GM23338 (cell line): ENCODE results near the gene CDX1. TPM values are rescaled to one million over a fixed set of nuclear protein-coding genes. Genes with fewer than 3 reads are reported as not detected.

ENCODE experiments used
- ATAC-seq: fragments of 200-7000 bp; cut with Tn5 transposase; 3 replicates; pipeline ENCODE4 v1.9.1; 2020
- DNase-seq: peaks from one replicate; pipeline ENCODE4 v3.0.0-alpha.2; 2015; ENCODE audit warnings: low spot score
- H2AFZ ChIP-seq: fragments of 200-600 bp; sonication (generic); 2 replicates; pipeline ENCODE4 v1.8.0; 2016; ENCODE audit warnings: antibody characterized with exemption, mild to moderate bottlenecking, moderate library complexity
- H3F3A ChIP-seq: fragments of 200-600 bp; sonication (generic); replicated peaks from 2 replicates; pipeline ENCODE4 v1.8.0; 2017; ENCODE audit warnings: antibody characterized with exemption, mixed run types, low read depth
- H3K27ac ChIP-seq: fragments of 200-600 bp; sonication (generic); 2 replicates; pipeline ENCODE4 v1.6.1; 2016; ENCODE audit warnings: low read depth
- H3K27me3 ChIP-seq: fragments of 200-600 bp; sonication (generic); 2 replicates; pipeline ENCODE4 v1.8.0; 2016; ENCODE audit warnings: mild to moderate bottlenecking, mixed run types, moderate library complexity; ENCODE audit not compliant: insufficient read depth
- H3K36me3 ChIP-seq: fragments of 200-600 bp; sonication (generic); 2 replicates; pipeline ENCODE4 v1.8.0; 2016; ENCODE audit warnings: mild to moderate bottlenecking; ENCODE audit not compliant: insufficient read depth
- H3K4me1 ChIP-seq: fragments of 200-600 bp; sonication (generic); 2 replicates; pipeline ENCODE4 v1.8.0; 2016; ENCODE audit warnings: mild to moderate bottlenecking, moderate library complexity; ENCODE audit not compliant: insufficient read depth
- H3K4me2 ChIP-seq: fragments of 200-600 bp; sonication (generic); 2 replicates; pipeline ENCODE4 v1.7.1; 2017; ENCODE audit warnings: mixed run types
- H3K4me3 ChIP-seq: fragments of 200-600 bp; sonication (generic); 2 replicates; pipeline ENCODE4 v1.6.1; 2016; ENCODE audit warnings: mixed run types
- H3K79me2 ChIP-seq: fragments of 200-600 bp; sonication (generic); replicated peaks from 2 replicates; pipeline ENCODE4 v1.8.0; 2017; ENCODE audit warnings: mild to moderate bottlenecking; ENCODE audit not compliant: insufficient read depth
- H3K9me2 ChIP-seq: fragments of 200-600 bp; sonication (generic); 2 replicates; pipeline ENCODE4 v1.8.0; 2017; ENCODE audit not compliant: insufficient read depth
- H4K20me1 ChIP-seq: fragments of 200-600 bp; sonication (generic); replicated peaks from 2 replicates; pipeline ENCODE4 v1.8.0; 2017; ENCODE audit warnings: mild to moderate bottlenecking; ENCODE audit not compliant: insufficient read depth
- H3K27ac Mint-ChIP-seq: 2 replicates; pipeline ENCODE4 v1.8.0; 2020; ENCODE audit warnings: inconsistent platforms, mild to moderate bottlenecking, moderate library complexity, mixed read lengths
- H3K27me3 Mint-ChIP-seq: 3 replicates; pipeline ENCODE4 v1.8.0; 2022; ENCODE audit warnings: low read depth, mild to moderate bottlenecking, moderate library complexity, mixed read lengths, inconsistent platforms; ENCODE audit not compliant: insufficient read depth, poor library complexity
- H3K36me3 Mint-ChIP-seq: 3 replicates; pipeline ENCODE4 v1.8.0; 2021; ENCODE audit warnings: low read depth, mild to moderate bottlenecking, inconsistent platforms, moderate library complexity, mixed read lengths
- H3K4me1 Mint-ChIP-seq: 3 replicates; pipeline ENCODE4 v1.8.0; 2020; ENCODE audit warnings: mild to moderate bottlenecking, inconsistent platforms, mixed read lengths
- H3K4me3 Mint-ChIP-seq: 3 replicates; pipeline ENCODE4 v1.8.0; 2021; ENCODE audit warnings: moderate library complexity, mild to moderate bottlenecking, inconsistent platforms, mixed read lengths
- H3K9me3 Mint-ChIP-seq: 3 replicates; pipeline ENCODE4 v1.8.0; 2020; ENCODE audit warnings: moderate library complexity, mild to moderate bottlenecking, inconsistent platforms, mixed read lengths
- CREB1 ChIP-seq: fragments of 250-450 bp; sonication (Bioruptor Pico); IDR thresholded peaks from 2 replicates; pipeline ENCODE4 v1.5.0; 2020; ENCODE audit warnings: low read depth, mild to moderate bottlenecking, moderate library complexity
- EZH2 ChIP-seq: fragments of 200-600 bp; sonication (generic); IDR thresholded peaks from one replicate; pipeline ENCODE4 v1.8.0; 2017; ENCODE audit warnings: antibody characterized with exemption, mild to moderate bottlenecking, low read depth; ENCODE audit not compliant: unreplicated experiment
- EZH2phosphoT487 ChIP-seq: fragments of 200-600 bp; sonication (generic); IDR thresholded peaks from one replicate; pipeline ENCODE4 v1.8.1; 2018; ENCODE audit warnings: antibody characterized with exemption; ENCODE audit not compliant: unreplicated experiment
- JUNB ChIP-seq: IDR thresholded peaks from one replicate; pipeline ENCODE4 v1.6.1; 2016; ENCODE audit warnings: antibody characterized with exemption; ENCODE audit not compliant: unreplicated experiment
- NANOG ChIP-seq: IDR thresholded peaks from 2 replicates; pipeline ENCODE4 v1.6.1; 2016; ENCODE audit warnings: antibody characterized with exemption, borderline replicate concordance
- POLR2AphosphoS5 ChIP-seq: IDR thresholded peaks from 2 replicates; pipeline ENCODE4 v1.6.1; 2016; ENCODE audit warnings: antibody characterized with exemption, low read depth
- STAT1 ChIP-seq: IDR thresholded peaks from one replicate; pipeline ENCODE4 v1.6.1; 2016; ENCODE audit warnings: antibody characterized with exemption; ENCODE audit not compliant: unreplicated experiment
- ZNF114 ChIP-seq: fragments of 250-450 bp; sonication (Bioruptor Pico); IDR thresholded peaks from 2 replicates; pipeline ENCODE4 v1.5.0; 2020; ENCODE audit warnings: mild to moderate bottlenecking, moderate library complexity
- ZNF331 ChIP-seq: fragments of 250-450 bp; sonication (Bioruptor Pico); IDR thresholded peaks from 2 replicates; pipeline ENCODE4 v1.5.0; 2020; ENCODE audit warnings: low read depth, mild to moderate bottlenecking, moderate library complexity
- polyA plus RNA-seq: library from polyadenylated mRNA; unstranded; fragments of >200 nt; fragmentation: Nextera tagmentation; extraction: Ambion mirVana; gene quantifications from 2 replicates; pipeline ENCODE4 v1.2.1, GENCODE V29; 2016
- total RNA-seq: library from RNA; depleted of rRNA; stranded (reverse); fragments of >200 nt; shearing (Covaris generic); gene quantifications from 2 replicates; pipeline ENCODE4 v1.2.3, GENCODE V29; 2014
- TF ChIP-seq, protein P1 (sequence below), 2 experiments: fragments of 200-600 bp in 1 of 2; sonication (generic) in 1 of 2; conservative IDR thresholded peaks; 2 replicates each; pipeline versions ENCODE4 v1.5.1 to v1.6.1; 2016 to 2017; ENCODE audit warnings: antibody characterized with exemption in 2 of 2, low read depth in 2 of 2, mild to moderate bottlenecking in 2 of 2, moderate library complexity in 1 of 2
- TF ChIP-seq, protein P2 (sequence below): IDR thresholded peaks from one replicate; pipeline ENCODE4 v1.6.1; 2018; ENCODE audit warnings: antibody characterized with exemption; ENCODE audit not compliant: unreplicated experiment
- TF ChIP-seq, protein P3 (sequence below): fragments of 250-450 bp; sonication (Bioruptor Pico); IDR thresholded peaks from 2 replicates; pipeline ENCODE4 v1.5.0; 2020; ENCODE audit warnings: mild to moderate bottlenecking, moderate library complexity
- TF ChIP-seq, protein P4 (sequence below): IDR thresholded peaks from 2 replicates; pipeline ENCODE4 v1.6.1; 2016; ENCODE audit warnings: antibody characterized with exemption

The CDX1 gene
- total and polyA plus RNA-seq, 2 experiments from 2014 or later: not detected

DNA sequence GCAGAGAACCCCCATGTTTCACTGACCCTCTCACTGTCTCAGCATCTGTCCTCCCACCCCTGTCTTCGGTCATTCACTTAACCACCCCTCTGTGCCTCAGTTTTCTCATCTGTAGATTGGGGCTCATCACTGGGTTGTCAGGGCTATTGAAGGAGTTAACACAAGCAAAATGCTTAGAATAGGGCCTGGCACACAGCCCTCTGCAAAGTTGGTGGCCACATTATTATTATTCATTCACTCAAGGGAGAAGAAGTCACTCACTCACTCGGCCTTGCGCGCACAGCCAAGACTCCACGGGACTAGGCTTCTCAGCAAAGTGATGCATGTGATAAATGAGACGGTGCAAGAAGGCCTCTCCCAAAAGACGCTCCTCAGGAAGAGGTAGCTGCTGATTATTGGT, 18.9 kb upstream of the CDX1 start:
- Histone ChIP-seq H3K79me2 (no peaks in the 10 kb centered on the region), H3K4me1 (peaks cover 9% of the 10 kb centered on the region), H4K20me1 (no peaks in the 10 kb centered on the region), H3K27me3 (no peaks in the 10 kb centered on the region), H3K27ac (no peak overlapping the region), H3K36me3 (no peaks in the 10 kb centered on the region), H3K4me3 (no peak overlapping the region), H3F3A (no peaks in the 10 kb centered on the region), H3K4me2 (no peak overlapping the region), H2AFZ (no peak overlapping the region), H3K9me2 (no peaks in the 10 kb centered on the region)
- Mint-ChIP-seq H3K4me3 (no peak overlapping the region), H3K9me3 (no peaks in the 10 kb centered on the region), H3K36me3 (no peaks in the 10 kb centered on the region; the same call in 2 of the 3 replicates), H3K27ac (no peak overlapping the region), H3K4me1 (peaks cover 28% of the 10 kb centered on the region), H3K27me3 (peaks cover 8% of the 10 kb centered on the region)
- TF ChIP-seq NANOG: no peak
- TF ChIP-seq EZH2: no peak
- TF ChIP-seq, protein P1, sequence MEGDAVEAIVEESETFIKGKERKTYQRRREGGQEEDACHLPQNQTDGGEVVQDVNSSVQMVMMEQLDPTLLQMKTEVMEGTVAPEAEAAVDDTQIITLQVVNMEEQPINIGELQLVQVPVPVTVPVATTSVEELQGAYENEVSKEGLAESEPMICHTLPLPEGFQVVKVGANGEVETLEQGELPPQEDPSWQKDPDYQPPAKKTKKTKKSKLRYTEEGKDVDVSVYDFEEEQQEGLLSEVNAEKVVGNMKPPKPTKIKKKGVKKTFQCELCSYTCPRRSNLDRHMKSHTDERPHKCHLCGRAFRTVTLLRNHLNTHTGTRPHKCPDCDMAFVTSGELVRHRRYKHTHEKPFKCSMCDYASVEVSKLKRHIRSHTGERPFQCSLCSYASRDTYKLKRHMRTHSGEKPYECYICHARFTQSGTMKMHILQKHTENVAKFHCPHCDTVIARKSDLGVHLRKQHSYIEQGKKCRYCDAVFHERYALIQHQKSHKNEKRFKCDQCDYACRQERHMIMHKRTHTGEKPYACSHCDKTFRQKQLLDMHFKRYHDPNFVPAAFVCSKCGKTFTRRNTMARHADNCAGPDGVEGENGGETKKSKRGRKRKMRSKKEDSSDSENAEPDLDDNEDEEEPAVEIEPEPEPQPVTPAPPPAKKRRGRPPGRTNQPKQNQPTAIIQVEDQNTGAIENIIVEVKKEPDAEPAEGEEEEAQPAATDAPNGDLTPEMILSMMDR (conservative IDR thresholded peaks at IDR 0.05; ENCODE audit: low read depth in 2 of 2): no peak
- TF ChIP-seq POLR2AphosphoS5: no peak
- no peak for TF ChIP-seq ZNF114
- no peak for TF ChIP-seq EZH2phosphoT487
- TF ChIP-seq, protein P2, sequence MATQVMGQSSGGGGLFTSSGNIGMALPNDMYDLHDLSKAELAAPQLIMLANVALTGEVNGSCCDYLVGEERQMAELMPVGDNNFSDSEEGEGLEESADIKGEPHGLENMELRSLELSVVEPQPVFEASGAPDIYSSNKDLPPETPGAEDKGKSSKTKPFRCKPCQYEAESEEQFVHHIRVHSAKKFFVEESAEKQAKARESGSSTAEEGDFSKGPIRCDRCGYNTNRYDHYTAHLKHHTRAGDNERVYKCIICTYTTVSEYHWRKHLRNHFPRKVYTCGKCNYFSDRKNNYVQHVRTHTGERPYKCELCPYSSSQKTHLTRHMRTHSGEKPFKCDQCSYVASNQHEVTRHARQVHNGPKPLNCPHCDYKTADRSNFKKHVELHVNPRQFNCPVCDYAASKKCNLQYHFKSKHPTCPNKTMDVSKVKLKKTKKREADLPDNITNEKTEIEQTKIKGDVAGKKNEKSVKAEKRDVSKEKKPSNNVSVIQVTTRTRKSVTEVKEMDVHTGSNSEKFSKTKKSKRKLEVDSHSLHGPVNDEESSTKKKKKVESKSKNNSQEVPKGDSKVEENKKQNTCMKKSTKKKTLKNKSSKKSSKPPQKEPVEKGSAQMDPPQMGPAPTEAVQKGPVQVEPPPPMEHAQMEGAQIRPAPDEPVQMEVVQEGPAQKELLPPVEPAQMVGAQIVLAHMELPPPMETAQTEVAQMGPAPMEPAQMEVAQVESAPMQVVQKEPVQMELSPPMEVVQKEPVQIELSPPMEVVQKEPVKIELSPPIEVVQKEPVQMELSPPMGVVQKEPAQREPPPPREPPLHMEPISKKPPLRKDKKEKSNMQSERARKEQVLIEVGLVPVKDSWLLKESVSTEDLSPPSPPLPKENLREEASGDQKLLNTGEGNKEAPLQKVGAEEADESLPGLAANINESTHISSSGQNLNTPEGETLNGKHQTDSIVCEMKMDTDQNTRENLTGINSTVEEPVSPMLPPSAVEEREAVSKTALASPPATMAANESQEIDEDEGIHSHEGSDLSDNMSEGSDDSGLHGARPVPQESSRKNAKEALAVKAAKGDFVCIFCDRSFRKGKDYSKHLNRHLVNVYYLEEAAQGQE: no peak
- TF ChIP-seq, protein P3, sequence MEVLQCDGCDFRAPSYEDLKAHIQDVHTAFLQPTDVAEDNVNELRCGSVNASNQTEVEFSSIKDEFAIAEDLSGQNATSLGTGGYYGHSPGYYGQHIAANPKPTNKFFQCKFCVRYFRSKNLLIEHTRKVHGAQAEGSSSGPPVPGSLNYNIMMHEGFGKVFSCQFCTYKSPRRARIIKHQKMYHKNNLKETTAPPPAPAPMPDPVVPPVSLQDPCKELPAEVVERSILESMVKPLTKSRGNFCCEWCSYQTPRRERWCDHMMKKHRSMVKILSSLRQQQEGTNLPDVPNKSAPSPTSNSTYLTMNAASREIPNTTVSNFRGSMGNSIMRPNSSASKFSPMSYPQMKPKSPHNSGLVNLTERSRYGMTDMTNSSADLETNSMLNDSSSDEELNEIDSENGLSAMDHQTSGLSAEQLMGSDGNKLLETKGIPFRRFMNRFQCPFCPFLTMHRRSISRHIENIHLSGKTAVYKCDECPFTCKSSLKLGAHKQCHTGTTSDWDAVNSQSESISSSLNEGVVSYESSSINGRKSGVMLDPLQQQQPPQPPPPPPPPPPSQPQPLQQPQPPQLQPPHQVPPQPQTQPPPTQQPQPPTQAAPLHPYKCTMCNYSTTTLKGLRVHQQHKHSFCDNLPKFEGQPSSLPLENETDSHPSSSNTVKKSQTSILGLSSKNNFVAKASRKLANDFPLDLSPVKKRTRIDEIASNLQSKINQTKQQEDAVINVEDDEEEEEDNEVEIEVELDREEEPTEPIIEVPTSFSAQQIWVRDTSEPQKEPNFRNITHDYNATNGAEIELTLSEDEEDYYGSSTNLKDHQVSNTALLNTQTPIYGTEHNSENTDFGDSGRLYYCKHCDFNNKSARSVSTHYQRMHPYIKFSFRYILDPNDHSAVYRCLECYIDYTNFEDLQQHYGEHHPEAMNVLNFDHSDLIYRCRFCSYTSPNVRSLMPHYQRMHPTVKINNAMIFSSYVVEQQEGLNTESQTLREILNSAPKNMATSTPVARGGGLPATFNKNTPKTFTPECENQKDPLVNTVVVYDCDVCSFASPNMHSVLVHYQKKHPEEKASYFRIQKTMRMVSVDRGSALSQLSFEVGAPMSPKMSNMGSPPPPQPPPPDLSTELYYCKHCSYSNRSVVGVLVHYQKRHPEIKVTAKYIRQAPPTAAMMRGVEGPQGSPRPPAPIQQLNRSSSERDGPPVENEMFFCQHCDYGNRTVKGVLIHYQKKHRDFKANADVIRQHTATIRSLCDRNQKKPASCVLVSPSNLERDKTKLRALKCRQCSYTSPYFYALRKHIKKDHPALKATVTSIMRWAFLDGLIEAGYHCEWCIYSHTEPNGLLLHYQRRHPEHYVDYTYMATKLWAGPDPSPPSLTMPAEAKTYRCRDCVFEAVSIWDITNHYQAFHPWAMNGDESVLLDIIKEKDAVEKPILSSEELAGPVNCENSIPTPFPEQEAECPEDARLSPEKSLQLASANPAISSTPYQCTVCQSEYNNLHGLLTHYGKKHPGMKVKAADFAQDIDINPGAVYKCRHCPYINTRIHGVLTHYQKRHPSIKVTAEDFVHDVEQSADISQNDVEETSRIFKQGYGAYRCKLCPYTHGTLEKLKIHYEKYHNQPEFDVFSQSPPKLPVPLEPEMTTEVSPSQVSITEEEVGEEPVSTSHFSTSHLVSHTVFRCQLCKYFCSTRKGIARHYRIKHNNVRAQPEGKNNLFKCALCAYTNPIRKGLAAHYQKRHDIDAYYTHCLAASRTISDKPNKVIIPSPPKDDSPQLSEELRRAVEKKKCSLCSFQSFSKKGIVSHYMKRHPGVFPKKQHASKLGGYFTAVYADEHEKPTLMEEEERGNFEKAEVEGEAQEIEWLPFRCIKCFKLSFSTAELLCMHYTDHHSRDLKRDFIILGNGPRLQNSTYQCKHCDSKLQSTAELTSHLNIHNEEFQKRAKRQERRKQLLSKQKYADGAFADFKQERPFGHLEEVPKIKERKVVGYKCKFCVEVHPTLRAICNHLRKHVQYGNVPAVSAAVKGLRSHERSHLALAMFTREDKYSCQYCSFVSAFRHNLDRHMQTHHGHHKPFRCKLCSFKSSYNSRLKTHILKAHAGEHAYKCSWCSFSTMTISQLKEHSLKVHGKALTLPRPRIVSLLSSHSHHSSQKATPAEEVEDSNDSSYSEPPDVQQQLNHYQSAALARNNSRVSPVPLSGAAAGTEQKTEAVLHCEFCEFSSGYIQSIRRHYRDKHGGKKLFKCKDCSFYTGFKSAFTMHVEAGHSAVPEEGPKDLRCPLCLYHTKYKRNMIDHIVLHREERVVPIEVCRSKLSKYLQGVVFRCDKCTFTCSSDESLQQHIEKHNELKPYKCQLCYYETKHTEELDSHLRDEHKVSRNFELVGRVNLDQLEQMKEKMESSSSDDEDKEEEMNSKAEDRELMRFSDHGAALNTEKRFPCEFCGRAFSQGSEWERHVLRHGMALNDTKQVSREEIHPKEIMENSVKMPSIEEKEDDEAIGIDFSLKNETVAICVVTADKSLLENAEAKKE: no peak
- no peak for TF ChIP-seq STAT1
- TF ChIP-seq CREB1 (CRISPR knock-in tag): no peak
- TF ChIP-seq, protein P4, sequence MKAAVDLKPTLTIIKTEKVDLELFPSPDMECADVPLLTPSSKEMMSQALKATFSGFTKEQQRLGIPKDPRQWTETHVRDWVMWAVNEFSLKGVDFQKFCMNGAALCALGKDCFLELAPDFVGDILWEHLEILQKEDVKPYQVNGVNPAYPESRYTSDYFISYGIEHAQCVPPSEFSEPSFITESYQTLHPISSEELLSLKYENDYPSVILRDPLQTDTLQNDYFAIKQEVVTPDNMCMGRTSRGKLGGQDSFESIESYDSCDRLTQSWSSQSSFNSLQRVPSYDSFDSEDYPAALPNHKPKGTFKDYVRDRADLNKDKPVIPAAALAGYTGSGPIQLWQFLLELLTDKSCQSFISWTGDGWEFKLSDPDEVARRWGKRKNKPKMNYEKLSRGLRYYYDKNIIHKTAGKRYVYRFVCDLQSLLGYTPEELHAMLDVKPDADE: no peak
- TF ChIP-seq JUNB: no peak
- TF ChIP-seq ZNF331 (CRISPR knock-in tag): no peak
- ATAC-seq (no peak), DNase-seq (no peak)
